Esophagus mucosa (tissue), 1 donor: ENCODE results near the gene RUBCN. TPM values are rescaled to one million over a fixed set of nuclear protein-coding genes. Genes with fewer than 3 reads are reported as not detected.

Source experiments
- total RNA-seq: library from RNA; stranded (reverse); gene quantifications from one replicate; pipeline ENCODE4 v1.2.4, GENCODE V29; 2023
- donor health status: DM: yes; HTN: yes; CAD: no.

The RUBCN gene
- total RNA-seq, 1 donor from 2014 or later: 18.0 TPM

Other genes starting within 250 kb of the RUBCN start
- gene BDH1, start 180.9 kb downstream of the RUBCN start, total RNA-seq: 67.9 TPM
- 41.4 TPM for gene FYTTD1, start 13.0 kb upstream of the RUBCN start, total RNA-seq
- 20.8 TPM for gene LRCH3, start 54.4 kb upstream of the RUBCN start, total RNA-seq
- 1,002 TPM for gene RPL35A, start 213.3 kb upstream of the RUBCN start, total RNA-seq
- 5.7 TPM for gene LMLN, start 223.3 kb upstream of the RUBCN start, total RNA-seq